NCI-H1048 (cell line): ENCODE measurements around the gene FBXO41.

ENCODE experiments used
- DNase-seq: peaks from one replicate; lab custom pipeline; 2025; lab: John Stamatoyannopoulos, UW

Gene FBXO41, protein sequence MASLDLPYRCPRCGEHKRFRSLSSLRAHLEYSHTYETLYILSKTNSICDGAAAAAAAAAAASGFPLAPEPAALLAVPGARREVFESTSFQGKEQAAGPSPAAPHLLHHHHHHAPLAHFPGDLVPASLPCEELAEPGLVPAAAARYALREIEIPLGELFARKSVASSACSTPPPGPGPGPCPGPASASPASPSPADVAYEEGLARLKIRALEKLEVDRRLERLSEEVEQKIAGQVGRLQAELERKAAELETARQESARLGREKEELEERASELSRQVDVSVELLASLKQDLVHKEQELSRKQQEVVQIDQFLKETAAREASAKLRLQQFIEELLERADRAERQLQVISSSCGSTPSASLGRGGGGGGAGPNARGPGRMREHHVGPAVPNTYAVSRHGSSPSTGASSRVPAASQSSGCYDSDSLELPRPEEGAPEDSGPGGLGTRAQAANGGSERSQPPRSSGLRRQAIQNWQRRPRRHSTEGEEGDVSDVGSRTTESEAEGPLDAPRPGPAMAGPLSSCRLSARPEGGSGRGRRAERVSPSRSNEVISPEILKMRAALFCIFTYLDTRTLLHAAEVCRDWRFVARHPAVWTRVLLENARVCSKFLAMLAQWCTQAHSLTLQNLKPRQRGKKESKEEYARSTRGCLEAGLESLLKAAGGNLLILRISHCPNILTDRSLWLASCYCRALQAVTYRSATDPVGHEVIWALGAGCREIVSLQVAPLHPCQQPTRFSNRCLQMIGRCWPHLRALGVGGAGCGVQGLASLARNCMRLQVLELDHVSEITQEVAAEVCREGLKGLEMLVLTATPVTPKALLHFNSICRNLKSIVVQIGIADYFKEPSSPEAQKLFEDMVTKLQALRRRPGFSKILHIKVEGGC

DNA sequence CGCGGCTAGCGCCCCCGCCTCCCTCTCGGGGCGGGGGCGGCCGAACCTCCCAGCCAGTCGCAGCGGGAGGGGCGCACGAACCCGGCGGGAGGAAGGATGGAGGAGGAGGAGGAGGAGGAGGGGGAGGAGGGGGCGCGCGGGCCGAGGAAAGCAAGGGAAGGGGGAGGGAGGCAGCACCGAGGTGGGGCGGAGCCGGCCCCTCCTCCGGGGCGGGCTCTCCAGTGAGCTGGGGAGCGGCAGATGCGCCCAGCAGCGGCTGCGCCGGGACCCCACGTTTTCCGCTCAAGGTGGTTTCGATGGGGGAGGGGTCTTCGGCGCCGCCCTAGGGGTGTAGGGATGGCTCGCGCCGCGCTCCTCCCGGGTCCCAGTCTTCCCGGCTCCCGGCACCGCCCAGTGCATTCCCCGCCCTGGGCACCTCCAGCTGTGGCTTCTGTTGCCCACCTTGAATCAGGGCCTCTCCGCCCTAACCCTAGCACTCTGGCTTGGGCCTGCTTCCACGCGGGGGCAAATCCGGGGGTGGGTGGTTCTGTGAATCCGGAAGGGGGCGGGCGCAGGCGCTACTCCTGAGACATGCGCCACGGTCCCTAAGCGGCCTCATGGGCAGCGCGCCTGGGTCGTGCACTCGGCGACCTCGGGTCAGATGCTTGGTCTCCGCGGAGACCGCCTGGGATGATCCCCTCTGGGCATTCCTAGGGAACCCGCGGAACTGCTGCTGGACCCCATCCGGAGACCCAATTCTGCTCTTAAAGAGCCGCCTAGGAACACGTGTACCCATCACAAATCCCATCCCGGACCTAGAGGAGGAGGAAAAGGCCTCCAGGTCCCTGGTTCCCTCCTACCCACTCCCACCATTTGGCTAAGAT, at the start of gene FBXO41:
Gene FBXO41 (minus strand): TSS at position 183 of the 863 bp plus-strand sequence. CDS start 14,848 bp downstream, outside the sequence.
- no peak for DNase-seq

DNA sequence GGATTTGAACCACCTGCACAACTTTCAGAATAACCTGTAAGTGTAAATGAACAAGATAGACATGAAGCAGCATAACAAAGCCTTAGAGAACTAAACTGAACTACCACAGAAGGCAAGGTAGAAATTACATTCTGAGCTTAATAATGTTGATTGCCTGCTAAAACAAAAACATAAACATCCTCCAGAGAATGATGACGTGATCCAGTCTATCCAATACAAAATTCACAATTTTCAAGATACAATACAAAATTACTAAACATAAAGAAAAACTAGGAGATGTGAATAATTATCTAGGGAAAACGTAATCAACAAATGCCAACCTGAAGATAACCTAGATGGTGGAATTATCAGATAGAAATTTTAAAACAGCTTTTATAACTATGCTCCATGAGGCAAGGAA, 49.8 kb upstream of the FBXO41 start:
- DNase-seq = no peak

DNA sequence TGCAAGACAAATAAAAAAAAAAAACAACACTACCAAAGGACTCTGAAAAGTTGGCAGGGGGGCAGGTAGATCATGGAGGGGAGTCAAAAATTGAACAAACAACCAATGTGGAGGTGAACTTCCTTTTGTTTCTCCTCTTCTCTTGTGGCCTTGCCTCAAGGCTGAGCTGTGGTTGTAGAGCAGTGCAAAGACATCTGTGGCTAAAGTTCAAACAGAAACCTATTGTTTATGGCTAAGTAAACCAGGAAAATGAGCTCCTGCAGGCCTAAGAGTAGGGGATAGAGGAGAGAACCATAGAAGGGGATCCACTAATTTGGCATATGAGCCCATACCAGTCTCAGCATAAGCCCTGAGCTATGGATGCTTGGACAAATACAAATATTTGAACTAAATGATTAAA, 49.3 kb upstream of the FBXO41 start:
- DNase-seq = no peak

DNA sequence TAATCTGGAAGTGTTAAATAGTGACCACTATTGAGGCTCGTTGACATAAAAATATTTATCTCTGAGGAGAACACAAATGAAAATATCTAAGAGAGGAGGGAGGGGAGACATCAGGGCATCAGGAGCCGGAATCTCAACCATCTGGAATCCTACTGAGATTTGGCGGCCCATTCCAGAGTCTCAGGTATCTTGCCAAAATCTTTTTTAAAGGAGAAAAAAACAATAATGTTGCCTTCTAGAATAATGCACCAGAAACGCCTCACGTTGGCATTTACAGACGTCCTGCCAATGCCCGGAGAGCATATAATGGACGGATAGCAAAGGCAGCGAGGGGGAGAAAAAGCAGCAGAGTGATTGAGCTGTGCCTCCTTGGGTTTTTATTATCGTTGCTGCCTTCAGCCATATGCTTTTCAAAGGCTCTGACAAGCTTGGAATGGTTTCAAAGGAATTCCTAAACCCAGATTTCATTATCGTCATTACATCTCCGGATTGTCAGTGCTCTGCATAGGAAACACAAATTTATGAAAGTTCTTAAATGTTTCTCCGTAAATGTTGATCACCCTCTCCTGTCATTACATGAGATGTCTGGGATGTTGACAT, 39.9 kb upstream of the FBXO41 start:
- DNase-seq = no peak

DNA sequence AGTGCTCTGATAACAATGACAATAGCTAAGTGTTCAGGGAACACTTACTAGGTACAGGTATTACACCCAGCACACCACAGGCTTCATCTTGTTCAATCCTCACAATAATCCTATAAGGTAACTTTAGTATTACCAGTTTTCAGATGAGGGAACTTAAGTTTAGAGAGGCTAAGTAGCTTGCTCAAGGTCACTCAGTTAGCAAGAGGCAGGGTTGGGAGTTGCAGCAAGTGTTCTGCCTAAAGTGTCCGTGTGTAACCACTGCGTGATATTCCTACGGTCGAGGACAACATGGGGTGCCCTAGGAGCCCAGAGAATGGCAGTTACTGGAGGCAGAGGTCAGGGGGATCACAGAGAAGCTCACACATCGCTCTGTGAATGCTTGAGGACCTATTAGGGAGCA, 39.3 kb upstream of the FBXO41 start:
- no peak for DNase-seq

DNA sequence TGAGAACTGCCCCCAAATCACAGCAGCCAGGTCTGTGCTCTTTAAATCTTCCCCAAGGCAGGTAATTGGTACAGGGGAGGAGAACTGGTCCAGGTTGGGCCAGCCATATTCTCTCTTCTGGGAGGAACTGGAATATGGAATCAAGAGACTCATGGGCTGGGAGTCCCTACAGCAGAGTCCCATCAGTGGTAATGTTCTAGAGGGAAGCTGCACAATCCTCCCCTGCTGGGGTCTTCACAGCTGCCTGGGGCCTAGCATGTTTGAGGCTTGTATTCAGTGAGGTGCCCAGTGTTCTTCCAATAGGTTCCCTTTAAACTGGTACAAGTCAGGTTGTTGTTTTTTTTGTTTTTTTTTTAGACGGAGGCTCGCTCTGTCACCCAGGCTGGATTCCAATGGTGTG, 30.2 kb upstream of the FBXO41 start:
- DNase-seq = no peak

DNA sequence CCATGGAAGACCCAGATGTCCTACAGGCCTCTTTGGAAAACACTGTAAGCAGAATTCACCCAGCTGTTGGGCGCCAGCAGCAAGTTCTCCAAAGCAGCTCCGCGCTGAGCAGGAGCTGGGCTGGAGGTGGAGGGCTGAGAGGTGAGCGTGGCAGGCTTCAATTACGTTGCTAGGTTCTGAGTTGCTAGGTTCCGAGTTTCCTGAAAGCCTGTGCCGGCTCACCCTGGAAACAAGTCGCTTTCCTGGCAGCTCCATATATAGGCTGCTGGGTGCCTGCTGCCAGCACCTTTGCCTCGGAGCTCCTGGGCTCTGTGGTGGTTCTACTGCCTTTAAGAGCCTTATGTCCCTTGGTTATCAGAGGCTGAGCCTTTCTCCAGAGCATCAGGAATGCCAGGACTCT, 23.4 kb upstream of the FBXO41 start:
- no peak for DNase-seq

DNA sequence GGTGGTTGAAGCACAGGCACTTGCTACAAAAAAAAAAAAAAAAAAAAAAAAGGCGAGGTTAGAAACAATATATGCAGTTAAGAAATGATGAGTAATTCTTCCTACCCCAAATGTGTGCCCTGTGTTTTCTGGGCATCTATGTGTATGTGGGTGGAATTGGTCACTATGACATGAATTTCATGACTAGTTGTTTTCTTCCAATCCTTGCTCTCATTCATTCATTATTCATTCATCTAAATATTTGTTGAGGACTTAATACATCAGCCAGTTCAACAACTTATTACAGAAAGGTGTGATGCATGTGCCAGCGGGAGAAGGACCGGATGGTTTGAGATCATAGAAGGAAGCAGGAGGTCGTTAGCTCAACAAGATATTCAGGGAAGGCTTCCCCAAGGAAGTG, 17.4 kb upstream of the FBXO41 start:
- DNase-seq = no peak

DNA sequence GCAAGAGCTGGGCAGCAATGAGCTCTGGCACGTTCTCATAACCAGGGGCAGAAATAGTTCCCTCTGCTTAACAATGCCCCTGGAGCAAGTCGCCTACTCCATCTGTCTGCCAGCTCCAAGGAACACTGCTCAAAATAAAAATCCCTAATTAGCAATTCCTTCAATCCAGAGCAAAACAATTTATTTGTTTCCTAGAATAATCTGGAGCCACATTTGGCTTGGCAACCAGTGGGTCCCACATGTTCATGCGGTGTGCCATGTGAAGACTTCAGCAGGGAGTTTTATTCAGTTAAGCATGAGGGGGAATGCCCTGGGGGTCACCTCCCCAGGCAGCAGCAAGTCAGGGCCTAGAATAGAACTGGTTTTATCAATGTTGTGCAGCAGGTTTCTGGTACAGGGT, 16.6 kb upstream of the FBXO41 start:
- DNase-seq = no peak

DNA sequence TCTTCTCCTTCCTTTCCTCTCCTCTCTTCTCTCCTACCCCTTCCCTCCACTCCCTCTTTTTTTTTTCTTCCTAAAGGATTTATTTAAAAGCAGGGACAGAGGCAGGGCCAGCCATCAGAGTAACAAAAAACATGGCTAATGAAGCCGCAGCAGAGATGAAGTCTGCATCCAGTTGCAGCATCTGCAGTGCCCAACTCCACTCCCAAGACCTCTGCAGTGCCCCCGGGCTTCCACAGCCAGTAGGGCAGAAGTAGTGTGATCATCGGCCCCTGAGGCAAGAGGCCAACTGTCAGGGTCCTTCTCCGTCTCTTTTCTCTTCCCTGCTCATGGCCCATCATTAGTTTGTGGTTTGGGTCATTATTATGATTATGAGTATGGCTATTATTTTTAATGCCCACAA, 13.3 kb upstream of the FBXO41 start:
- no peak for DNase-seq

DNA sequence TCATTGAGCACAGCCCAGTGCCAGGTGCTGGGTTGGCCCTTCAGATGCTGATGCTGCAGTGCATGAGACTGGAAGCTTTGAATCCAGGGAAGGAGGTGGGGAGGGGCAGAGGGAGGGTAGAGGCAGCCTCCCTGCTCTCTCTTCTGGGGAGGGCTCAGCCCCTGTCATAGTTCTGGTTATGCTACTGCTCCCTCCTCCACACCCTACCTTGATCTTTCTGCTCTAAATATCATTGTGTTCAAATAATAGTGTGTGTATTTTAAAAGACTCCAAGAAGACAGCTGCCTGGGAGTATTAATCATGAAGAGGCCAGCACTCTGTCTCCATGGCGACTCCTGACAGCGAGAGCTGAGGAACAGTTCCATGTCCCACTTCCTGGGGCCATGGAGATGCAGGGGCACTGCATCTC, 12.9 kb upstream of the FBXO41 start:
- DNase-seq = no peak

DNA sequence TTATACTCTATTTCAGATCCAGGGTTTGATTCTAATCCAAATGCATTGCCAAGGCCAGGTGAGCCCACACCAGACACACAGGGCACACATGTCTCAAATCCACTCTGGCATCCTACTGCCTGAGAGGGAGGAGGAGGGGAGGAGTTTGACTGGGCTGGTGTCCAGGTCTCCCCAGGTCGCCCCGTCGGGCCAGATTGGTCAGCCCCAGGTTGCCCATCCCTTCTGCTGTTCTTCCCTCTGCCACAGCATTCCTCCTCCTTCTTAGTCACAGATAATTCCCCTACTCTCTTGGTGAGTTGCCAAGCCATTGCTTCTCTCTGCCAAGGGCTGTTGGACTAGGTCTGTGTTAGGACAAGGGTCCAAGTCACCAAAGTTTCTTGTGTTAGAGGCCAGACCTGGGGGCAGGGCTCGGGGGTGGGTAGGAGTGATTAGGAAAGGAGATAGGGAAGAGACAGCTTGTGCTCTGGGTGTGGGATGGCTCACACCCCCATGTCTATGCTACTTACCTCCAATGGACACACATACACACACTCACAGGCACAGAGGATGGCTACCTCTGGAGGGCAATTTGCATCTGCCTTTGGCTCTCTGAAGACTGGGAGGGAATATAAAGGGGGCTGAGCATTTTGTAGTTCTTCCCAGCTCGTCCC, 11.6 kb upstream of the FBXO41 start:
- DNase-seq = no peak

DNA sequence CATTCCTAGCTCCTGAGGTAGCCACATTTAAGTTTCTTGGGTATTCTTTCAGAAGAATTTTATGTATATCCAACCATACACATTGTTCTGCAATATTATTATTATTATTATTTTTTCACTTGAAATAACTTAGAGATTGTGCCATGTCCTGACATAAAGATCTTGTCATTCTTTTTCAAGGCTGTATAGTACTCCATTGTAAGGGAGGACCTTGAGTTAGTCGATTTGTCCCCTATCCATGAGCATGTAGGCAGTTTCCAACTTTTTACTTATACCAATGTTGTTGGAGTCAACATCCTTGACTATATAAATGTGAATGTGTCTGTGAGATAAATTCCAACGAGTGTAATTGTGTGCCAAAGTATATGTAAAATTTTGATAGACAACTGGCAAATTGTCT, 10.0 kb upstream of the FBXO41 start:
- DNase-seq = no peak

DNA sequence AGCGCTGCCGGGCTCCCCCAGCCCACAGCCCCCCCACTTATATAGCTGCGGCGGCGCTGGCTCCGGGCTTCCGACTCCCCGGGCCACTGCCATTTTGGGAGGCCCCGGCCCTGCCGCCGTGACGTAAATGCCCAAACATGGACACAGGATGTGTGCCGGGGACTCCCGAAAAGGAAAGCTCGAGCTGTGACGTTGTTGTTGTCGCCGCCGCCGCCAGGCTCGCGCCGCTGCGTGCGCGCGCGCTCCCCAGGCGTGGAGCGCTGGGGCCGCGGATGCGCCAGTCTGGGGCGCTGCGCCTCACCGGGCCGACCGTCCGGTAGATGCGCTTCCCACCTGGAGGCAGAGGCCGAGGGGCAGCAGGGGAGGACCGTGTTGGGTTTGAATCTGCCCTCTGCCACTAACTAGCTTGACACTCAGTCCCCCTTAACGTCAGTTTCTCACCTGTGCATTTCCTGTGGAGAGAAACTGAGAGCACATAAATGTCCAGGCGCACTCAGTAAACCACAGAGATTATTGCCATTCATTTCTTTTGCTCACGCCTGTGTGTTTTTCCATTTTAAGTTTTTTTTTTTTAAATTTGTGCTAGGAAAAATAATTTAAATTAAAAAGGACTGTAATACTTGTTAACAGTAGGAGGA, 9.4 kb upstream of the FBXO41 start, which contains the start of gene EGR4:
Gene EGR4 (minus strand): TSS at position 15 of the 638 bp plus-strand sequence. CDS start 231 bp downstream, outside the sequence.
- DNase-seq = no peak

DNA sequence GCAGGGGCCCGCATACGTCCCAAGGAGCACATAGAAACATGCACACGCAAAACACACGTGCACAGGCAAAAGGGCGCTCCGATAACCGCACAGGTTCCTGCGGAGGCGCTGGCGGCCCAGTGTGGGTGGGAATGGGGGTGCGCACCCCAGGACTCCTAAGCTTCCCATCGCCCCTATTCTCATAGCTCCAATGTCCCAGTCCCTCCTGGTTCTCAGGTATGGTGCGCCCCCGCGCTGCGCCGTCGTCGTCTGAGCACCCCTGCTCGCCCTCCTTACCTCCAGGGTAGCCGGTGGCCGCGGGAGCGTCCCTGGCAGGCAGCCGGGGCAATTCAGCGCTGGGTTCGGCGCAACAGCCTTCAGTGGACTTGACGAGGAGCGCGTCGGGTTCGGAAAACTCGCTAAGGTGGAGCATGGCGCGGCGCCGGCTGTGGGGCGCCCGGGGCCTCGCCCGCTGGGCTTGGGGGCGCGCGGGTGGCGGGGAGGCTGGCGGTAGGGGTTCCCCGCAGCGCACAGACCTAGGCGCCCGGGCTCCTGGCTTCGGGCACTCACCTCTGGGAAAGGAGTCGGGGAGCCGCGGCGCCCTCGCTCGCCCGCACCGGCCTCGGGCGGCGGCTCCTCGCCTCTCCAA, 8.7 kb upstream of the FBXO41 start:
- no peak for DNase-seq

DNA sequence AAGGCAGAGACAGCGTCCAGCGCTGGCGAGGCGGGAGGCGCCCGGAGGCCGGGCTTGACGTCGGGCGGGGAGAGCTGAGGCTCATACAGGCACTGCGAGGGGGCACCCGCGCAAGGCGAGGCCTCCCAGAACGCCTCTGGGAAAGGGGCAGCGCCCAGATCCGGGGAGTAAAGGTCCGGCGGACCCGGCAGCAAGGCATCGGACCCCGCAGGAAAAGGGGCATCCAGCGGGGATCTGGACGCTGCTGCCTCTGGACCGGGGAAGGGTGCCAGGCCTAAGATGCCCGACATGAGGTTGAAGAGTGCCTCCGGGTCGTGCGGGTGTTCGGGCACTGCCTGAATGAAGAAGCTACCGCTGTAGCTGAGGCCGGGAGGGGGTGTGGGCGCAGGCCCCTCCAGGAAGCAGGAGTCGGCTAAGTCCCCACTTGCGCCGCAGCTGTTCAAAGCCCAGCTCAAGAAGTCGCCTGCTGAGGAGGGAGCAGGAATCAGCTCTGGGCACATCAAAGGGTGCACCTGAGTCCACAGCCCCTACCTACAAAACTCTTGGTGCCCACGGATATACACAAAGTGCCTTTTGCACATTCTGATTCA, 8.1 kb upstream of the FBXO41 start:
- DNase-seq = no peak

DNA sequence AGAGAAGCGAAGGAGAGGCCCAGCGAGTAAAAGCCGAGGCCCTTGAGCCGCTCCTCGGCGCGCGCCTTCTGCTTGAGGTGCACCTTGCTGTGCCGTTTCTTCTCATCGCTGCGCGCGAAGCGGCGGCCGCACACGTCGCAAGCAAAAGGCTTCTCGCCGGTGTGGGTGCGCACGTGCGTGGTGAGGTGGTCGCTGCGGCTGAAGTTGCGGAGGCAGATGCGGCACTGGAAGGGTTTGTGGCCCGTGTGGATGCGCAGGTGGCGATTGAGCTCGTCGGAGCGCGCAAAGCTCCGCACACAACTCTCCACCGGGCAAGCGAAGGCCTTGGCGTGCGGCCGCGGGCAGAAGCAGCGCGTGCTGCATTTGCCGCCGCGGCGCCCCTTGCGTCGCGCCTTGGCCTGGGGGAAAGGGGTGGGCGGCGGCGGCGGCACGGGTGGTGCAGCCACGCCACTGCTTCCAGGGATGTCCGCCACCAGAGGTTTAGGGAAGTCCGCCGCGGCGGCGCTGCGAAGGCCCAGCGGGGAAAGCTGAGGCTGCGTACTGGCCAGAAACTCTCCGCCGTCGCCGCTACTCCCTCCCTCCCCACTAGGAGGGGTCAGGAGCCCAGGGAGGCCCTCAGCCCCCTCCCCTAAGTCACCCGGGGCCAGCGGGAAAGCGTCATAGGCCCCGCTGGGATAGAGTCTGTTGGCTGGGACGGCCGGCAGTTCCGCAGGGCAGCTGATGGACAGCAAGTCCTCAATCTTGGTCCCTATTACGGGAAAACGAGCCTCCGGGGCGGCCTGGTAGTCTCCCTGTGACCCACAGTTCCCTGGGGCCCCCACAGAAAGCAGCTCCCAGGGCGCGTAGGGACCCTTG, 7.4 kb upstream of the FBXO41 start:
- DNase-seq = no peak

DNA sequence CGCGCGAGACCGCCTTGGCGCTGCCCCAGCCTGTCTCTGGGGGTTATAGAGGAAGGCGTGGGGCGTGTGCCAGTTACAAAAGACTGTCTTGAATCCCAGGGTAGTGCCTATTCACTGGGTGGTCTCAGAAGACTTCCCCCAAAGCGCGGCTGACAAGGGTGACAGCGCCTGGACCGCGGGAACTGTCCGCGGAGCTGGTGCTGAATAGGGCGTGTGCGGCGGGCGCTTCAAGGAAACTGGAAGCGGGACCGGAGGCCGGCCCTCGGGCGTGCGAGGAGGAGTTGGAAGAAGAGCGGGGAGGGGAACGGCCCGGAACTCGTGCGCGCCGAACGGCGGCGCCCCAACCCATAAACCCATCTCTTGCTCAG, 6.8 kb upstream of the FBXO41 start:
- peak; percentile 19 for DNase-seq
